B cell (primary cell): ENCODE results near the gene ARHGAP32. TPM values are rescaled to one million over a fixed set of nuclear protein-coding genes. Genes with fewer than 3 reads are reported as not detected.

Experiments used
- ATAC-seq: fragments of 200-7000 bp; cut with Tn5 transposase; one replicate; pipeline ENCODE4 v1.10.0; 2021; ENCODE audit warnings: low read depth, mild to moderate bottlenecking, moderate number of reproducible peaks, moderate library complexity
- CTCF ChIA-PET: fragments of 350-600 bp; sonication (Branson Sonifier 250); formaldehyde crosslinking; loops from one replicate; lab custom pipeline; 2021; ENCODE audit warnings: antibody characterized with exemption, inconsistent platforms; lab: Charles Lee
- POLR2A ChIA-PET: fragments of 350-600 bp; sonication (Branson Sonifier 250); formaldehyde crosslinking; loops from one replicate; lab custom pipeline; 2021; ENCODE audit warnings: antibody characterized with exemption; lab: Charles Lee
- DNase-seq: peaks from one replicate; pipeline ENCODE4 v3.0.0; 2013
- H2AFZ ChIP-seq: 2 replicates; pipeline ENCODE4 v1.6.1; 2012; ENCODE audit warnings: mild to moderate bottlenecking, low read depth, low read length; ENCODE audit not compliant: insufficient read depth, poor library complexity, severe bottlenecking
- H3K27ac ChIP-seq, 2 donors: 1 replicate in 1 of 2; 2 replicates in 1 of 2; pipeline ENCODE4 v1.5.1; 2012 to 2013; ENCODE audit warnings: low read length in 2 of 2, mild to moderate bottlenecking in 2 of 2, moderate library complexity in 1 of 2
- H3K27me3 ChIP-seq, 4 experiments: fragments of 200-600 bp in 1 of 4; sonication (generic) in 1 of 4; replicated peaks in 1 of 4; 1 replicate in 2 of 4; 2 replicates in 2 of 4; pipeline versions ENCODE4 v1.6.1 to v1.7.0; 2013 to 2016; ENCODE audit warnings: low read length in 3 of 4, mild to moderate bottlenecking in 2 of 4, mixed read lengths in 1 of 4, moderate library complexity in 1 of 4; ENCODE audit not compliant: insufficient read depth in 4 of 4, control insufficient read depth in 3 of 4; ENCODE audit errors: control extremely low read depth in 1 of 4
- H3K36me3 ChIP-seq, 2 experiments: replicated peaks in 1 of 2; 1 replicate in 1 of 2; 2 replicates in 1 of 2; pipeline versions ENCODE4 v1.6.1 to v1.7.1; 2013; ENCODE audit warnings: low read length in 1 of 2; ENCODE audit not compliant: insufficient read depth in 2 of 2, control insufficient read depth in 1 of 2; ENCODE audit errors: control extremely low read depth in 1 of 2, extremely low read depth in 1 of 2
- H3K4me1 ChIP-seq, 2 donors: fragments of 200-600 bp in 1 of 2; sonication (generic) in 1 of 2; 1 replicate in 1 of 2; 2 replicates in 1 of 2; pipeline versions ENCODE4 v1.5.1 to v1.6.1; 2013 to 2017; ENCODE audit warnings: low read length in 2 of 2; ENCODE audit not compliant: control insufficient read depth in 2 of 2, insufficient read depth in 2 of 2
- H3K4me2 ChIP-seq: replicated peaks from 2 replicates; pipeline ENCODE3; 2012; ENCODE audit warnings: mild to moderate bottlenecking, low read depth, low read length; ENCODE audit not compliant: poor library complexity, severe bottlenecking
- H3K4me3 ChIP-seq, 5 experiments: fragments of 200-600 bp in 1 of 5; sonication (generic) in 1 of 5; 1 replicate in 3 of 5; 2 replicates in 2 of 5; pipeline versions ENCODE4 v1.5.1 to v1.7.0; 2011 to 2016; ENCODE audit warnings: low read length in 4 of 5, mild to moderate bottlenecking in 4 of 5, low read depth in 2 of 5, control low read depth in 1 of 5, moderate library complexity in 1 of 5; ENCODE audit not compliant: insufficient read depth in 1 of 5; ENCODE audit errors: control extremely low read depth in 1 of 5, extremely low read depth in 1 of 5
- H3K79me2 ChIP-seq: fragments of 200-600 bp; sonication (generic); one replicate; pipeline ENCODE4 v1.6.0; 2016; ENCODE audit warnings: low read length; ENCODE audit not compliant: control insufficient read depth, insufficient read depth
- H3K9ac ChIP-seq: fragments of 200-600 bp; sonication (generic); 2 replicates; pipeline ENCODE4 v1.6.1; 2017; ENCODE audit warnings: mild to moderate bottlenecking, low read length, moderate library complexity
- H3K9me3 ChIP-seq, 3 donors: one replicate each; pipeline versions ENCODE4 v1.6.1 to v1.7.1; 2013; ENCODE audit warnings: low read length in 2 of 3; ENCODE audit not compliant: control insufficient read depth in 2 of 3, insufficient read depth in 1 of 3; ENCODE audit errors: control extremely low read depth in 1 of 3
- H4K20me1 ChIP-seq: 2 replicates; pipeline ENCODE4 v1.6.0; 2012; ENCODE audit warnings: mild to moderate bottlenecking, low read length; ENCODE audit not compliant: insufficient read depth, control insufficient read depth, poor library complexity, severe bottlenecking
- H3K27ac Mint-ChIP-seq: one replicate; pipeline ENCODE4 v1.8.0; 2021; ENCODE audit warnings: mixed read lengths
- H3K27me3 Mint-ChIP-seq: one replicate; pipeline ENCODE4 v1.8.0; 2021; ENCODE audit warnings: mixed read lengths
- H3K4me1 Mint-ChIP-seq: one replicate; pipeline ENCODE4 v1.8.0; 2021; ENCODE audit warnings: mixed read lengths
- H3K4me3 Mint-ChIP-seq: one replicate; pipeline ENCODE4 v1.8.0; 2021; ENCODE audit warnings: mixed read lengths
- H3K9me3 Mint-ChIP-seq: one replicate; pipeline ENCODE4 v1.8.0; 2022; ENCODE audit warnings: mixed read lengths; ENCODE audit not compliant: insufficient read depth
- CTCF ChIP-seq: fragments of 200-600 bp; IDR thresholded peaks from one replicate; pipeline ENCODE4 v1.8.0; 2022; ENCODE audit warnings: antibody characterized with exemption, mild to moderate bottlenecking
- EZH2 ChIP-seq: IDR thresholded peaks from 2 replicates; pipeline ENCODE4 v1.6.1; 2012; ENCODE audit warnings: borderline replicate concordance, low read depth, mild to moderate bottlenecking, moderate library complexity, low read length; ENCODE audit not compliant: insufficient read depth, poor library complexity, severe bottlenecking
- WGBS: methylation state at CpG from one replicate; pipeline ENCODE4 v1.1.5; 2013; ENCODE audit warnings: missing lambda C conversion rate; ENCODE audit not compliant: insufficient coverage; 5-methylcytosine and 5-hydroxymethylcytosine counted together
- intact Hi-C: fragments of 100-400 bp; cut with micrococcal nuclease; formaldehyde crosslinking; loops from one replicate; pipeline ENCODE4 v1.10.0; 2022
- polyA plus RNA-seq: library from polyadenylated mRNA; depleted of rRNA; stranded (reverse); fragments of >200 nt; gene quantifications from 2 replicates; pipeline ENCODE4 v1.2.3, GENCODE V29; 2012
- total RNA-seq, 2 donors: library from RNA; stranded (reverse); fragments of 120-200 nt in 1 of 2; gene quantifications; 1 replicate in 1 of 2; 2 replicates in 1 of 2; pipeline versions ENCODE4 v1.2.3 to v1.2.4, GENCODE V29; 2013 to 2022

ARHGAP32 gene
- total and polyA plus RNA-seq, 2 donors (not counting 1 experiment from before 2014, with no cell fraction given), result 4.4 to 10.6 TPM

- H4K20me1 ChIP-seq, result no peaks in the 10 kb centered on the region
- H3K9ac ChIP-seq, result no peak overlapping the region
- H3K27me3 ChIP-seq, result peaks cover 0 to 27% (median 5%) of the 10 kb centered on the region in 4 experiments
- H3K27ac Mint-ChIP-seq, result no peak overlapping the region
- intact Hi-C loops, result no loop called here
- TF ChIP-seq EZH2, result no peak
- no peak for TF ChIP-seq CTCF
- H3K4me1 Mint-ChIP-seq, result no peaks in the 10 kb centered on the region
- peaks cover 0 to 7% (median 0%) of the 10 kb centered on the region in 3 donors for H3K9me3 ChIP-seq
- no peaks in the 10 kb centered on the region for H3K9me3 Mint-ChIP-seq
- H3K79me2 ChIP-seq, result no peaks in the 10 kb centered on the region
- DNase-seq (no peak), ATAC-seq (no peak)
- no peaks in the 10 kb centered on the region for H3K36me3 ChIP-seq
- no peak overlapping the region for H3K4me3 Mint-ChIP-seq
- 93% methylated on average over 13 of the region's 16 CpGs for WGBS
- ChIA-PET CTCF (interaction anchor here (1.1 to 4.7 kb wide), 2 partner anchors 13 to 57 kb away, joined by 3 to 24 read pairs; no protein-coding TSS in a partner anchor), POLR2A (no interaction called here)
- H2AFZ ChIP-seq, result no peak overlapping the region
- H3K4me2 ChIP-seq, result no peak overlapping the region
- no peaks in the 10 kb centered on the region for H3K4me1 ChIP-seq
- H3K27me3 Mint-ChIP-seq, result peaks cover 40% of the 10 kb centered on the region
- H3K4me3 ChIP-seq, result no peak overlapping the region
- no peak overlapping the region for H3K27ac ChIP-seq
Measured at GRCh38 chr11:128943428-128943976, 248.6 kb downstream of the ARHGAP32 start.

DNA sequence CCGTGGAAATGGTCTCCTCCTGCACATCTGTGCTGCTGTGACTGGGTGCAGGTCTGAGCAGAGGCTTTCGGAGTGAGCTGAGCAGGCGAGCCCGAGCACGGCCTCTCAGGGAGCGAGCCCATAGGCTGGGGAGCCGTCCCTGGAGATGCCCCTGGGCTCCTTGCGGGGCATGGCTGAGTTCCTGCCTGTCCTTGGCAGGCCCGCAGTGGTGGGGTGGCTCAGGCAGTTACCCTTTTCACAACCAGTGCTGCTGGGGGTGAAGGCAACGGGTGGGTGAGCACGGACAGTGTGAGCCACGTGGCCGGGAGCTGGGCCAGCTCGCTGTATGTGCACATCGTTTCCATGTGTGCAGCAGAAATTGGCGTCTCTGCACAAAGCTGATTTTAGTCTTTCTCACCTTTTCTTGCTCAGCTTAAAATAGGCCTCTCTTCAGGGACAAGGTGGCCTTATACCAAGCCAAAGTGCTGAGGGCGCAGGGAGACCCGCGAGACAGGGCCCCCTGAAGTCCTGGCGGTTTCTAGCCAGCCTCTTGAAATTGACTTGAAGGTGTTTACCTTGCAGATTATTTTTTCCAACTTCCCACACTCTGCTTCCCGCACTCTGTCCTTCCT lies 249.2 kb downstream of the ARHGAP32 start, which contains the start of gene TP53AIP1:
Gene TP53AIP1 (minus strand): TSS at position 55 of the 611 bp plus-strand sequence. CDS start 5,053 bp downstream, outside the sequence.
- no peak within 1 kb of the TSS for H3K4me3 ChIP-seq
- no peaks in the 10 kb centered on the region for H3K4me1 Mint-ChIP-seq
- no peak within 1 kb of the TSS for H3K4me3 Mint-ChIP-seq
- no peaks in the 10 kb centered on the region for H4K20me1 ChIP-seq
- H3K4me1 ChIP-seq, result no peaks in the 10 kb centered on the region
- no peak within 1 kb of the TSS for H3K4me2 ChIP-seq
- peaks cover 39% of the 10 kb centered on the region for H3K27me3 Mint-ChIP-seq
- no peak within 1 kb of the TSS for H3K27ac Mint-ChIP-seq
- DNase-seq (no peak), ATAC-seq (no peak)
- ChIA-PET CTCF (interaction anchor here (4.7 kb wide), 1 partner anchor 14 kb away, joined by 24 read pairs; no protein-coding TSS in a partner anchor), POLR2A (no interaction called here)
- peaks cover 0 to 28% (median 5%) of the 10 kb centered on the region in 4 experiments for H3K27me3 ChIP-seq
- 91% methylated on average over 20 of the region's 21 CpGs for WGBS
- H3K27ac ChIP-seq, result no peak within 1 kb of the TSS
- no peak within 1 kb of the TSS for H2AFZ ChIP-seq
- no peaks in the 10 kb centered on the region for H3K36me3 ChIP-seq
- no peaks in the 10 kb centered on the region for H3K79me2 ChIP-seq
- no peak for TF ChIP-seq CTCF
- no peak for TF ChIP-seq EZH2
- peaks cover 0 to 7% (median 0%) of the 10 kb centered on the region in 3 donors for H3K9me3 ChIP-seq
- H3K9me3 Mint-ChIP-seq, result no peaks in the 10 kb centered on the region
- H3K9ac ChIP-seq, result no peak within 1 kb of the TSS
- intact Hi-C loops, result no loop called here
